Liver (tissue), 3 donors: ENCODE measurements around the gene HOXA4.

Experiments
- TAF1 ChIP-seq: conservative IDR thresholded peaks from 2 replicates; pipeline ENCODE4 v1.6.1; 2016; ENCODE audit warnings: antibody characterized with exemption, mild to moderate bottlenecking
- YY1 ChIP-seq: IDR thresholded peaks from 2 replicates; pipeline ENCODE4 v1.6.1; 2016; ENCODE audit warnings: antibody characterized with exemption, mild to moderate bottlenecking
- TF ChIP-seq, protein P1 (sequence below): fragments of 150-350 bp; IDR thresholded peaks from 2 replicates; pipeline ENCODE4 v1.5.1; 2017; ENCODE audit warnings: improper control_type of control experiment, low read depth, low read length; ENCODE audit not compliant: missing input control
- TF ChIP-seq, protein P2 (sequence below): IDR thresholded peaks from 2 replicates; pipeline ENCODE4 v1.6.1; 2016; ENCODE audit warnings: antibody characterized with exemption, mild to moderate bottlenecking
- donor health status: healthy.
- donor health status: healthy.

DNA sequence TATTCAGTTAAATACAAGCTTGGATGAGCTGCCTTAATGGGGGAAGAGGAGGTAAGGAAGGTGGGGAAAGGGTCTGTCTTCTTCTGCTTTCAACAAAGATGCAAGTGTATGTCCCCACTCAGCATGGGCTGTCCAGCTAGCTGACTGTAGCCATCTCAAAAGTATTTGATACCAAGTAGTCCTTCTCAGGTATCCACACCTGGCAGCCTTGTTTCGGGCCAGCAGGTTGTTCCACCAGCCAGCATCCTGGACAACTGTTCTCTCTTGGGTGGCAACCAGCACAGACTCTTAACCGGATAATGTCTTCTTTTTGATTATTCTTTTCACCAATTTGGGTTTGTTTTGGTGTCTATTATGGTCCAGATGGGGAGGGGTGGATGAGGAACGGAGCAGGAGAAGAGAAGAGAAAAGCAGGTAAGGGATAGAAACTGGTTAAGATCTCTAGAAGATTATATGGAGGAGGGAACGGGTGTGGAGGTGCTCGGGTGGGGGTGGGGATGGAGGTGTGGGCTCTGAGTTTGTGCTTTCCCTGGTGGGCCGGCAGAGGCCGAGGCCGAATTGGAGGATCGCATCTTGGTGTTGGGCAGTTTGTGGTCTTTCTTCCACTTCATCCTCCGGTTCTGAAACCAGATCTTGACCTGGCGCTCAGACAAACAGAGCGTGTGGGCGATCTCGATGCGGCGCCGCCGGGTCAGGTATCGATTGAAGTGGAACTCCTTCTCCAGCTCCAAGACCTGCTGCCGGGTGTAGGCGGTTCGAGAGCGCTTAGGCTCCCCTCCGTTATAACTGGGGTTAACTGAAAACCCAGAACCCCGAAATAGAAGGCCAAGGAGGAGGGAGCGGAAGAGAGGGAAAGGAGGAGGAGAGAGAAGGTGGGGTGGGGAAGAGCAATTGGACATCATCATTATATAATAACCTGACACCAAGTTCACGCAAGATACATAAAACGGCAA, 1.5 kb downstream of the HOXA4 start:
- TF ChIP-seq, protein P1, sequence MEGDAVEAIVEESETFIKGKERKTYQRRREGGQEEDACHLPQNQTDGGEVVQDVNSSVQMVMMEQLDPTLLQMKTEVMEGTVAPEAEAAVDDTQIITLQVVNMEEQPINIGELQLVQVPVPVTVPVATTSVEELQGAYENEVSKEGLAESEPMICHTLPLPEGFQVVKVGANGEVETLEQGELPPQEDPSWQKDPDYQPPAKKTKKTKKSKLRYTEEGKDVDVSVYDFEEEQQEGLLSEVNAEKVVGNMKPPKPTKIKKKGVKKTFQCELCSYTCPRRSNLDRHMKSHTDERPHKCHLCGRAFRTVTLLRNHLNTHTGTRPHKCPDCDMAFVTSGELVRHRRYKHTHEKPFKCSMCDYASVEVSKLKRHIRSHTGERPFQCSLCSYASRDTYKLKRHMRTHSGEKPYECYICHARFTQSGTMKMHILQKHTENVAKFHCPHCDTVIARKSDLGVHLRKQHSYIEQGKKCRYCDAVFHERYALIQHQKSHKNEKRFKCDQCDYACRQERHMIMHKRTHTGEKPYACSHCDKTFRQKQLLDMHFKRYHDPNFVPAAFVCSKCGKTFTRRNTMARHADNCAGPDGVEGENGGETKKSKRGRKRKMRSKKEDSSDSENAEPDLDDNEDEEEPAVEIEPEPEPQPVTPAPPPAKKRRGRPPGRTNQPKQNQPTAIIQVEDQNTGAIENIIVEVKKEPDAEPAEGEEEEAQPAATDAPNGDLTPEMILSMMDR: no peak
- TF ChIP-seq YY1 (no peak), TAF1 (no peak)
- TF ChIP-seq, protein P2, sequence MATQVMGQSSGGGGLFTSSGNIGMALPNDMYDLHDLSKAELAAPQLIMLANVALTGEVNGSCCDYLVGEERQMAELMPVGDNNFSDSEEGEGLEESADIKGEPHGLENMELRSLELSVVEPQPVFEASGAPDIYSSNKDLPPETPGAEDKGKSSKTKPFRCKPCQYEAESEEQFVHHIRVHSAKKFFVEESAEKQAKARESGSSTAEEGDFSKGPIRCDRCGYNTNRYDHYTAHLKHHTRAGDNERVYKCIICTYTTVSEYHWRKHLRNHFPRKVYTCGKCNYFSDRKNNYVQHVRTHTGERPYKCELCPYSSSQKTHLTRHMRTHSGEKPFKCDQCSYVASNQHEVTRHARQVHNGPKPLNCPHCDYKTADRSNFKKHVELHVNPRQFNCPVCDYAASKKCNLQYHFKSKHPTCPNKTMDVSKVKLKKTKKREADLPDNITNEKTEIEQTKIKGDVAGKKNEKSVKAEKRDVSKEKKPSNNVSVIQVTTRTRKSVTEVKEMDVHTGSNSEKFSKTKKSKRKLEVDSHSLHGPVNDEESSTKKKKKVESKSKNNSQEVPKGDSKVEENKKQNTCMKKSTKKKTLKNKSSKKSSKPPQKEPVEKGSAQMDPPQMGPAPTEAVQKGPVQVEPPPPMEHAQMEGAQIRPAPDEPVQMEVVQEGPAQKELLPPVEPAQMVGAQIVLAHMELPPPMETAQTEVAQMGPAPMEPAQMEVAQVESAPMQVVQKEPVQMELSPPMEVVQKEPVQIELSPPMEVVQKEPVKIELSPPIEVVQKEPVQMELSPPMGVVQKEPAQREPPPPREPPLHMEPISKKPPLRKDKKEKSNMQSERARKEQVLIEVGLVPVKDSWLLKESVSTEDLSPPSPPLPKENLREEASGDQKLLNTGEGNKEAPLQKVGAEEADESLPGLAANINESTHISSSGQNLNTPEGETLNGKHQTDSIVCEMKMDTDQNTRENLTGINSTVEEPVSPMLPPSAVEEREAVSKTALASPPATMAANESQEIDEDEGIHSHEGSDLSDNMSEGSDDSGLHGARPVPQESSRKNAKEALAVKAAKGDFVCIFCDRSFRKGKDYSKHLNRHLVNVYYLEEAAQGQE: no peak
